HCT116 (cell line): Measurements from ENCODE around the gene NCKAP5L. TPM values are rescaled to one million over a fixed set of nuclear protein-coding genes. Genes with fewer than 3 reads are reported as not detected.

Experiments used
- ATAC-seq: fragments of 200-7000 bp; cut with Tn5 transposase; 2 replicates; pipeline ENCODE4 v1.9.1; 2020; ENCODE audit warnings: mild to moderate bottlenecking, moderate library complexity
- BruUV-seq: library from RNA; stranded (reverse); fragments of 400-500 nt; replicated peaks from 2 replicates; lab custom pipeline; 2021; lab: Mats Ljungman, UMichigan
- CTCF ChIA-PET: fragments of 300-600 bp; sonication (Branson Sonifier 250); formaldehyde crosslinking; loops from one replicate; lab custom pipeline; 2021; ENCODE audit warnings: antibody characterized with exemption; lab: Charles Lee
- POLR2A ChIA-PET: fragments of 300-600, 350-600 bp; sonication (Branson Sonifier 250); formaldehyde crosslinking; loops from one replicate; lab custom pipeline; 2021; ENCODE audit warnings: antibody characterized with exemption; lab: Charles Lee
- RAD21 ChIA-PET, 2 experiments: fragments of 300-600 bp; sonication (Branson Sonifier 250); formaldehyde crosslinking; loops; one replicate each; lab custom pipeline; 2023; ENCODE audit warnings: low total read pairs in 2 of 2; ENCODE audit not compliant: uncharacterized antibody in 2 of 2, unreplicated experiment in 2 of 2, low non-redundant PET in 1 of 2; lab: Charles Lee
- DNase-seq: peaks from one replicate; pipeline ENCODE4 v3.0.0-alpha.2; 2010; ENCODE audit warnings: low read depth, low spot score
- H2AFZ ChIP-seq: fragments of 200-600 bp; shearing (Covaris generic), sonication (generic); 2 replicates; pipeline ENCODE4 v1.6.1; 2017; ENCODE audit warnings: low read depth, mixed run types, mixed read lengths, antibody characterized with exemption, low read length; ENCODE audit not compliant: poor library complexity, severe bottlenecking
- H3K27ac ChIP-seq: 2 replicates; pipeline ENCODE4 v1.5.1; 2012; ENCODE audit warnings: low read depth, low read length
- H3K27me3 ChIP-seq: fragments of 200-600 bp; sonication (generic); 2 replicates; pipeline ENCODE4 v1.6.1; 2016; ENCODE audit warnings: mixed run types, low read length, mixed read lengths; ENCODE audit not compliant: insufficient read depth
- H3K36me3 ChIP-seq, 2 experiments: fragments of 200-500 bp in 1 of 2; fragments of 200-600 bp in 1 of 2; sonication (Bioruptor generic) in 1 of 2; sonication (generic) in 1 of 2; 2 replicates each; pipeline versions ENCODE4 v1.5.1 to v1.6.1; 2014 to 2016; ENCODE audit warnings: low read length in 2 of 2, inconsistent platforms in 1 of 2, mixed read lengths in 1 of 2, mixed run types in 1 of 2; ENCODE audit not compliant: insufficient read depth in 2 of 2, control insufficient read depth in 1 of 2
- H3K4me1 ChIP-seq, 2 experiments: fragments of 200-600 bp in 1 of 2; sonication (generic) in 1 of 2; 2 replicates each; pipeline versions ENCODE4 v1.5.1 to v1.6.1; 2012 to 2017; ENCODE audit warnings: low read length in 2 of 2, inconsistent platforms in 1 of 2, mild to moderate bottlenecking in 1 of 2, mixed read lengths in 1 of 2, mixed run types in 1 of 2, moderate library complexity in 1 of 2; ENCODE audit not compliant: insufficient read depth in 2 of 2, control insufficient read depth in 1 of 2
- H3K4me2 ChIP-seq: fragments of 200-600 bp; sonication (generic); 2 replicates; pipeline ENCODE4 v1.6.1; 2017; ENCODE audit warnings: mixed run types, low read length, mixed read lengths
- H3K4me3 ChIP-seq, 2 experiments: fragments of 200-600 bp in 1 of 2; sonication (generic) in 1 of 2; replicated peaks in 1 of 2; 2 replicates each; pipeline ENCODE4 v1.5.1; 2011 to 2016; ENCODE audit warnings: low read length in 2 of 2, control low read depth in 1 of 2, low read depth in 1 of 2, mild to moderate bottlenecking in 1 of 2, mixed read lengths in 1 of 2, mixed run types in 1 of 2
- H3K79me2 ChIP-seq: fragments of 200-600 bp; sonication (generic); 2 replicates; pipeline ENCODE4 v1.6.1; 2017; ENCODE audit warnings: mild to moderate bottlenecking, mixed run types, low read length, moderate library complexity, mixed read lengths; ENCODE audit not compliant: insufficient read depth
- H3K9ac ChIP-seq: fragments of 200-600 bp; sonication (generic); 2 replicates; pipeline ENCODE4 v1.6.1; 2016; ENCODE audit warnings: low read length, mixed read lengths
- H3K9me2 ChIP-seq: fragments of 200-600 bp; sonication (generic), shearing (Covaris generic); 2 replicates; pipeline ENCODE4 v1.6.1; 2017; ENCODE audit warnings: mixed run types, mild to moderate bottlenecking, moderate library complexity; ENCODE audit not compliant: insufficient read depth
- H3K9me3 ChIP-seq, 2 experiments: fragments of 200-500 bp in 1 of 2; fragments of 200-600 bp in 1 of 2; sonication (Bioruptor generic) in 1 of 2; sonication (generic) in 1 of 2; 2 replicates each; pipeline ENCODE4 v1.6.1; 2014 to 2017; ENCODE audit warnings: low read length in 2 of 2, mixed read lengths in 2 of 2, inconsistent platforms in 1 of 2, low read depth in 1 of 2, mild to moderate bottlenecking in 1 of 2, mixed run types in 1 of 2, moderate library complexity in 1 of 2; ENCODE audit not compliant: control insufficient read depth in 1 of 2, insufficient read depth in 1 of 2
- H4K20me1 ChIP-seq: fragments of 200-600 bp; sonication (generic), shearing (Covaris generic); 2 replicates; pipeline ENCODE4 v1.6.1; 2017; ENCODE audit warnings: mixed run types, mild to moderate bottlenecking, moderate library complexity; ENCODE audit not compliant: insufficient read depth
- ATF3 ChIP-seq: IDR thresholded peaks from 2 replicates; pipeline ENCODE4 v1.6.1; 2012
- CBX3 ChIP-seq: IDR thresholded peaks from 2 replicates; pipeline ENCODE4 v1.6.1; 2012; ENCODE audit warnings: low read depth
- CEBPB ChIP-seq: IDR thresholded peaks from 2 replicates; pipeline ENCODE4 v1.6.1; 2012; ENCODE audit warnings: low read depth
- CTCF ChIP-seq, 3 experiments: fragments of 200-600 bp in 1 of 3; sonication (generic) in 1 of 3; IDR thresholded peaks in 2 of 3; conservative IDR thresholded peaks in 1 of 3; 2 replicates each; pipeline ENCODE4 v1.5.1; 2012 to 2017; ENCODE audit warnings: low read depth in 2 of 3, low read length in 2 of 3, antibody characterized with exemption in 1 of 3, borderline replicate concordance in 1 of 3, control low read depth in 1 of 3, mild to moderate bottlenecking in 1 of 3, mixed read lengths in 1 of 3, mixed run types in 1 of 3, moderate library complexity in 1 of 3; ENCODE audit not compliant: insufficient read depth in 1 of 3
- EGR1 ChIP-seq: IDR thresholded peaks from 2 replicates; pipeline ENCODE4 v1.6.1; 2012; ENCODE audit warnings: low read depth
- ELF1 ChIP-seq: IDR thresholded peaks from 2 replicates; pipeline ENCODE4 v1.6.1; 2012; ENCODE audit warnings: low read depth, borderline replicate concordance
- EZH2 ChIP-seq: fragments of 200-600 bp; sonication (generic); IDR thresholded peaks from 2 replicates; pipeline ENCODE4 v1.6.1; 2017; ENCODE audit warnings: antibody characterized with exemption, mixed run types
- JUND ChIP-seq: IDR thresholded peaks from 2 replicates; pipeline ENCODE4 v1.6.1; 2012
- MAX ChIP-seq: IDR thresholded peaks from 2 replicates; pipeline ENCODE4 v1.6.1; 2012
- POLR2A ChIP-seq: IDR thresholded peaks from 2 replicates; pipeline ENCODE4 v1.7.0; 2011; ENCODE audit warnings: borderline replicate concordance; ENCODE audit not compliant: insufficient read depth, insufficient read length; ENCODE audit errors: extremely low read depth
- POLR2AphosphoS5 ChIP-seq: IDR thresholded peaks from 2 replicates; pipeline ENCODE4 v1.6.1; 2011; ENCODE audit warnings: mild to moderate bottlenecking, low read depth, low read length, moderate library complexity
- REST ChIP-seq: IDR thresholded peaks from 2 replicates; pipeline ENCODE4 v1.6.1; 2012; ENCODE audit warnings: low read depth
- SIN3A ChIP-seq: IDR thresholded peaks from 2 replicates; pipeline ENCODE4 v1.6.1; 2012; ENCODE audit warnings: low read depth
- SP1 ChIP-seq: IDR thresholded peaks from 2 replicates; pipeline ENCODE4 v1.6.1; 2012; ENCODE audit warnings: low read depth
- SRF ChIP-seq: IDR thresholded peaks from 2 replicates; pipeline ENCODE4 v1.6.1; 2012; ENCODE audit warnings: low read depth
- TCF7L2 ChIP-seq: IDR thresholded peaks from 2 replicates; pipeline ENCODE4 v1.7.0; 2011; ENCODE audit warnings: borderline replicate concordance, inconsistent platforms; ENCODE audit not compliant: insufficient read depth, insufficient read length; ENCODE audit errors: extremely low read depth
- YY1 ChIP-seq: IDR thresholded peaks from 2 replicates; pipeline ENCODE4 v1.6.1; 2011; ENCODE audit warnings: low read length, low read depth, moderate library complexity, mild to moderate bottlenecking; ENCODE audit not compliant: insufficient replicate concordance; ENCODE audit errors: extremely low read depth
- ZBTB33 ChIP-seq: IDR thresholded peaks from 2 replicates; pipeline ENCODE4 v1.6.1; 2011; ENCODE audit warnings: mild to moderate bottlenecking, low read length, moderate library complexity; ENCODE audit not compliant: insufficient replicate concordance; ENCODE audit errors: extremely low read depth
- ZNF274 ChIP-seq: fragments of 200-500 bp; sonication (Bioruptor generic); IDR thresholded peaks from 2 replicates; pipeline ENCODE4 v1.6.1; 2014; ENCODE audit warnings: mild to moderate bottlenecking, low read depth, low read length, inconsistent platforms
- intact Hi-C: fragments of 100-400 bp; cut with micrococcal nuclease; formaldehyde crosslinking; loops from 2 replicates; pipeline ENCODE4 v1.10.0; 2022
- total RNA-seq: library from RNA; stranded (reverse); gene quantifications from one replicate; pipeline ENCODE4 v1.2.1, GENCODE V29; 2021; ENCODE audit not compliant: unreplicated experiment

Gene NCKAP5L
- total RNA-seq, 1 experiment from 2014 or later: 12.1 TPM

GRCh38 chr12:49762468-49762847 lies 65.8 kb downstream of the NCKAP5L start:
- Histone ChIP-seq H4K20me1 (peaks cover 3% of the 10 kb centered on the region; the same call in 1 of the 2 replicates), H3K9me3 (no peaks in the 10 kb centered on the region), H3K4me3 (no peak overlapping the region), H3K27me3 (no peaks in the 10 kb centered on the region), H3K36me3 (peaks cover 51 to 63% of the 10 kb centered on the region in 2 experiments), H2AFZ (no peak overlapping the region), H3K9me2 (no peaks in the 10 kb centered on the region), H3K9ac (no peak overlapping the region), H3K79me2 (peaks cover under 1% of the 10 kb centered on the region; the same call in 1 of the 2 replicates), H3K4me2 (no peak overlapping the region), H3K27ac (no peak overlapping the region), H3K4me1 (no peaks in the 10 kb centered on the region)
- DNase-seq (no peak), ATAC-seq (no peak)
- ChIA-PET POLR2A (interaction anchor here (3.1 kb wide), 1 partner anchor 21 kb away, joined by 11 read pairs; the partner anchor contains the start of gene TMBIM6), RAD21 (no interaction called here), CTCF (interaction anchor here (1.1 to 1.6 kb wide), 5 partner anchors 15 to 404 kb away, joined by 3 to 9 read pairs (median 4); partner anchors contain the start of genes BCDIN3D and TMBIM6)
- TF ChIP-seq SP1 (no peak), ZBTB33 (no peak), SIN3A (no peak), EGR1 (no peak), CEBPB (no peak), ELF1 (no peak), POLR2A (no peak), TCF7L2 (no peak), POLR2AphosphoS5 (no peak), ZNF274 (no peak), MAX (no peak), CTCF (IDR thresholded peaks at IDR 0.05 in 2 of 3, conservative IDR thresholded peaks at IDR 0.05 in 1 of 3; ENCODE audit: borderline replicate concordance in 1 of 3, insufficient read depth in 1 of 3, low read depth in 2 of 3, low read length in 2 of 3) (no peak), ATF3 (no peak), YY1 (no peak), SRF (no peak), EZH2 (no peak), JUND (no peak), REST (no peak), CBX3 (no peak)
- intact Hi-C loops: loop anchor here (1.0 kb wide), 1 partner anchor 118 kb away; no protein-coding TSS in a partner anchor
- BruUV-seq: no TSS peak
